Activated T-cell treated with anti-CD3 and anti-CD28 coated beads for 1 hour (primary cell): Measurements from ENCODE around the gene ALDH5A1.
"Not testable (repeated sequence)": the region's sequence is repeated elsewhere in the genome, so short reads cannot be mapped to it uniquely, and the experiment has no call there.

Experiments used
- DNase-seq: peaks from one replicate; pipeline ENCODE4 v3.0.0-alpha.2; 2020; ENCODE audit warnings: low read depth

Gene ALDH5A1

DNA sequence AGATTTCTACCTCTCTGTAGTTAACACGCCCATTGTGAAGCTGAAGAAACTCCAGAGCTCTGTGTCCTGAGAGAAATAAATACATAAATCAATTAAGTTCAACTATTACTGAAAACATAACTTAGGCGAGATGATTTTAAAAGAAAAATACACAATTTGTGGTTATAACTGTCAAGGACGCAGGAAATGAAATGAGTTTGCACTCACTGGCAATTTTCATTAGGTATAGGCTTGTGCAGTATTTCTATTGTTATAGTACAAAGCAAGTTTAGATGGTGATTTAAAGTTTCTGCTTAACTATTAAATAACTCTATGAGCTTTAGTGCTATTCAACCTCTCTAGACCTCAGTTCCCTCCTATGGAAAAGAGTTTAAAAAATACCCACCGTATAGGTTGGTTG is 8.7 kb upstream of the ALDH5A1 start:
- DNase-seq = no peak

DNA sequence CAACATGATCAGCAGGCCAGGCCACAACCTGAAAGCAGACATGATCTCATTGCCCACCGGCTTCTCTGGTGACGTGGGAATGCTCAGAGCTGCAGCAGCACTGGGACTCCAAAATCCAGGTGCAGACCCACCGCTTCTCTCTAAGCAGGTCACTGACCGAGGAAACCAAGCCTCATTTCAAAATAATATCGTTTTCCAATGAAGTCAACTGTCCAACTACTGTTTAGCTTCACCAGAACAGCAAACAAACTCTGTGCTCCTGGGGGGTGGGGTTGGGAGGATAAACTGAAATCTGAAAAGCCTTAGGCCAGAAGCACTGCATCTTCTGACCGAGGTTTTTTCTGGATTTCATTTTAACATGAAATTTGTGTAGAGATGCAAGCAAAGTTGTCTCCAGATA is 5.3 kb upstream of the ALDH5A1 start, which contains the start of gene GPLD1:
Gene GPLD1 (minus strand): TSS at position 109 of the 400 bp plus-strand sequence. CDS start 67 bp downstream, at position 42.
- no peak for DNase-seq

DNA sequence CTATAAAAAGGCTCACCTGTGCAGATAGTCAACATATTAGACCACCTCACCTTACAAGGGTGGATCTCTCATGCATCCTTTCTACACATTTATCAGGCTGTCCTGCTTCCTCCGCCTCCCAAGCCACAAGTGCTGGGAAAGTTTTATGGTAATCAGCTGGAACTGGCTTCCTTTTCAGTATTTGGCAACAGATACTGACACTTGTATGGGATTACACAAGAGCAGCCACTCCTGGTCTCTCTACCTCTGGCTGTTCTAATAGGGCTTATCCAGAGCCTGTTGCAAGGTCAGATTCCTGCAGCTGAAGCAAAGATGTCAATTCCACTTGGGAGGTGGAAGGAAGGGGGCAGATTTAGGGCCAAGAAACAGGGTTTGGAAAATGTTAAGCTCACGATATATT is 4.9 kb upstream of the ALDH5A1 start:
- no peak for DNase-seq

DNA sequence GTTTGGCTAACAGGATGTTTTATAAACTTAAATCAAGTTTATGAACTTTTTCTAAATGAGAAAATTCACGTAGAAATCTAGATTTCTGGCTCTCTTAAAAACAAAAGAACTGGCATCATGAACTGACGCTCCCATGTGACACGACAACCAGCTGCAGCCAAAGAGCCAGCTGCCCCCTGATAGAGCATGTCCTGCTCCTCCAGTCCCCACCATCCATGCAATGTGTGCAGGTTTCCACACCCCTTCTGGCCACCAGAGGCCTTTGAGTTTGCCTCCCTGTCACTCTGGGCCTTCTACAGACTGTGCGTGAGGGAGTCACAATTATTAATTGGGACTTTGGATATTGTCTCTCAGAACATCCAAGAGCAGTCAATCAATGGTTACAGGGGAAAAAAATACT is 3.8 kb upstream of the ALDH5A1 start:
- no peak for DNase-seq

DNA sequence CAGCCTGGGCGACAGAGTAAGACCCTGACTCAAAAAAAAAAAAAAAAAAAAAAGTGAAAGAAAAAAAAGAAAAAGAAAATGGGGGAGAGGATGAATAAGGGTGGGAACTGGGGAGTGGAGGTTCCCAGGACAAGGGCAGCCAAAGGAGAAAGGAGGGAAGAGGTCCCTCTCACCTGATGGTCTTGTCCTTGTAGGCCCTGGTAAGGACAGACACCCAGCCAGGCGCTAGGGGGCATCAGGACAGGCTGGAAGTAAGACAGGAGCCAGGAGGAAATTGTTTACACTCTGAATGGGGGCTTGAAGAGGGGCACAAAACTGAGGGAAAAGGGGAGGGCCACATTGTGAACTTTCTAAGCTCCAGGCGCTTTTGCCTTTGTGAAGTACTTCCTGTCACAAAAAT is 2.3 kb upstream of the ALDH5A1 start:
- DNase-seq = no peak

DNA sequence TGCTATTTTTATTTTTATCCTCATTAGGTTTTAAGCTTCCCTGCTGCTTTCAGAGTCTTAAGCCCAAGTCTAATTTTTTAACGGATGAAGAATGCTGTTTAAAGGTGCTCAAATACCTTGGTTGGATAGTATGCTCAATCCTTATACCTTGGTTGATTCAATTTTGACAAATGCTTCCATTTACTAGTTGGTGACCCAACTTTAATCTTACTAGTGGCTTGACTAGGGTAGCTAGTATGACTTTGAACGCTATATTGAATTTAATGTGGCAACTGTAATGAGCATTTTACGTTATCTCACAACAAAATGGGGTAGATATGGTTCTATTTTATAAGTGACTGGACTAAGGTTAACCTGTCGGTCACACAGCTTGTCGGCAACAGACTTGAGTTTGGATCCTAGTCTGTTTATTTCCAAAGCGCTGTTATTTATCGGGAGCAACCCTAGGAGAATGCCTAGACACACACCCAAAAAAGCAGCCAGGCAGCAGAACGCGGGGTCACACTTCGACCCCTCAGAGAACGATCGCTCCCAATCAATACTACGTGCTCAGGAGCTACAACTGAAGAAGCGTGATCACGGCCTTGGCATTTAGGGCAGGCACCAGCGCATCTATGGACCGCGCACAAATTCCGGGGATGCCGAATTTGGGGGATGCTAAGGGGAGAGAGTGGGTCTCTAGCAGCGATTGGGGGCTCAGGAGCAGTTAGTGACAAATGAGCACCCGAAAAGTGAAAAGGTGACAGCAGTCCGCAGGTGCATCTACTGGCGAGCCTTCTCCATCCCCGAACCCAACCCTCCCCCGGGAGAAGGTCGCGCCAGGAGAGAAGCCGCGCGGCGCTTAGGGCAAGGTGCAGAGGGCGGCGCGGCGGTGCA is 586 bp upstream of the ALDH5A1 start:
- no peak for DNase-seq

DNA sequence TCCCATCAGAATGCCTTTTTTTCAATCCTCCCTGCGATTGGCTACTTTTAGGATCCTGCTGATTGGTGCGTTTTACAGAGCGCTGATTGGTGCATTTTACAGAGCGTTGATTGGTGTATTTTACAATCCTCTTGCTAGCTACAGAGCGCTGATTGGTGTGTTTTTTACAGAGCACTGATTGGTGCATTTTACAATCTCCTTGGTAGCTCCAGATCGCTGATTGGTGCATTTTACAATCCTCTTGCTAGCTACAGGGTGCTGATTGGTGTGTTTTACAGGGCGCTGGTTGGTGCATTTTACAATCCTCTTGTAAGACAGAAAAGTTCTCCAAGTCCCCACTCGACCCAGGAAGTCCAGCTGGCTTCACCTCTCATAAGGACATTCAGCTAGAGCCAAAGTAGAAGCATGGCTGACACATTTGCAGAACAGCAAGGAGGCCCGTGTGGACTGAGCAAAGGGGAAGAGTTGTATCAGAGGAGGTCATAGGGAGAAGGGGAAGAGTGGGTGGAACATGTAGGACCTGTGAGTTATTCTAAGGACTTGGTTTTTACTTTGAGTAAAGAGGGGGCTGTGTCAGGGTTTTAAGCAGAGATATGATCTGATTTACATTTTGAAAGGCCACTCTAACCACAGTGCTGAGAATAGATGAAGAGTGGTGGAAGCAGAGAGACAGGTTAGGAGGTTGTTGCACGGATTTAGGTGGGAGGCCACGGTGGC is 2.6 kb downstream of the ALDH5A1 start:
- no peak for DNase-seq

DNA sequence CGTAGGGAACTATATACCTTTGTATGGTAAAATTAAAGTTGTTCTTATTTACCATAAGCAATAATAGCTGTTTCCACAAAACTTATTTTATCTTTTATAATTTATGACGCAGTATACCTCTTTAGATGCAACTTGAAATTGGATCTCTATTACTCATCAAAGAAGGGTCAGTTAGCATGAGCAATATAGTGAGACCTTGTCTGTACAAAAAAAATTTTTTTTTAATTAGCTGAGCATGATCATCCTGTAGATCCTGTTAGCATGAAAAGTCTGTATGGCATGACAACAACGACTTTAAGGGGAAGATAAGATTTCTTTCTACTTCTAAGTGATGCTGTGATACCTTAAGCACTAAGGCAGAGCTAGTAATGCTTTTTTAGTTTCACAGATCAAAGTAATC is 5.9 kb downstream of the ALDH5A1 start:
- no peak for DNase-seq

DNA sequence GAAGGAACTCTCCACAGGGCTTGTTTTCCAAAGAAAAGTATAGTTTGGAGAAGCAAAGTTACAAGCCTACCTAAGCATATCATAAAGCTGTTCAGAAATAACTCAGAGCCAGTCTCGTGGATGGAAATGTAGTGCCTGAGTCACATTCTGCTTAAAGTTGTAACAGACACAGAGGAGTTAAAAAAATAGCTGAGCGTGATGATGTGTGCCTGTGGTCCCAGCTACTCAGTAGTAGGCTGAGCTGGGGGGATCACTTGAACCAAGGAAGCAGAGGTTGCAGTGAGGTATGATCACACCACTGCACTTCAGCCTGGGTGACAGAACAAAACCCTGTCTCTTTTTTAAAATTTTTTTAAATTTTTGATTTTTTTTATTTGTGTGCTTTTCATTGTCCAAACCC is 6.6 kb downstream of the ALDH5A1 start:
- DNase-seq = no peak

DNA sequence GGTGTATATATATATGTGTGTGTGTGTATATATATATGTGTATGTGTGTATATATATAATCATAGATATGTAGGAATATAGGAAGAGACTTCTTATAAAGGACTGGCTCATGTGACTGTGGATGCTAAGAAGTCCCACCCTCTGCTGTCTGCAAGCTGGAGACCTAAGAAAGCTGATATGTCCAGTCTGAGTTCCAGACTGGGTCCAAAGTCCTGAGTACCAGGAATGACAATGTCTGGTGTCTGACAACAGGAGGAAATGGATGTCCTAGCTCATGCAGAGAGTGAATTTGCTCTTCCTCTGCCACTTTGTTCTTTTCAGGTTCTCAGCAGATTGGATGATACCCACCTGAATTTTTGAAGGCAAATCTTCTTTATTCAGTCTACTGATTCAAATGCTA is 7.1 kb downstream of the ALDH5A1 start:
- no peak for DNase-seq

DNA sequence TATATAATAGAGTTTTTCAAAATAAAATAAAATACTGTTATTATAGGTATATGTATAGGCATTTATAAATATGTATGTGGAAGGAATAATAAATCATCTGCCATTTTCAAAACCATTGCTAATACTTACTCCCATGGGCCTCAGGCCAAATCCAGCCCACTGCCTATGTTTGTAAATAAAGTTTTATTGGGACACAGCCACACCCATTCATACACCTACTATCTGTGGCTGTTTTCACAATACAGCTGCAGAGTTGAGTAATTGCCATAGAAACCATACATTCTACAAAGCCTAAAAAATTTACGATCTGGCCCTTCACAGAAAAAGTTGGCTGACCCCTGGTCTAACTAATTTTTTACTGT is 9.5 kb downstream of the ALDH5A1 start:
- DNase-seq = no peak

DNA sequence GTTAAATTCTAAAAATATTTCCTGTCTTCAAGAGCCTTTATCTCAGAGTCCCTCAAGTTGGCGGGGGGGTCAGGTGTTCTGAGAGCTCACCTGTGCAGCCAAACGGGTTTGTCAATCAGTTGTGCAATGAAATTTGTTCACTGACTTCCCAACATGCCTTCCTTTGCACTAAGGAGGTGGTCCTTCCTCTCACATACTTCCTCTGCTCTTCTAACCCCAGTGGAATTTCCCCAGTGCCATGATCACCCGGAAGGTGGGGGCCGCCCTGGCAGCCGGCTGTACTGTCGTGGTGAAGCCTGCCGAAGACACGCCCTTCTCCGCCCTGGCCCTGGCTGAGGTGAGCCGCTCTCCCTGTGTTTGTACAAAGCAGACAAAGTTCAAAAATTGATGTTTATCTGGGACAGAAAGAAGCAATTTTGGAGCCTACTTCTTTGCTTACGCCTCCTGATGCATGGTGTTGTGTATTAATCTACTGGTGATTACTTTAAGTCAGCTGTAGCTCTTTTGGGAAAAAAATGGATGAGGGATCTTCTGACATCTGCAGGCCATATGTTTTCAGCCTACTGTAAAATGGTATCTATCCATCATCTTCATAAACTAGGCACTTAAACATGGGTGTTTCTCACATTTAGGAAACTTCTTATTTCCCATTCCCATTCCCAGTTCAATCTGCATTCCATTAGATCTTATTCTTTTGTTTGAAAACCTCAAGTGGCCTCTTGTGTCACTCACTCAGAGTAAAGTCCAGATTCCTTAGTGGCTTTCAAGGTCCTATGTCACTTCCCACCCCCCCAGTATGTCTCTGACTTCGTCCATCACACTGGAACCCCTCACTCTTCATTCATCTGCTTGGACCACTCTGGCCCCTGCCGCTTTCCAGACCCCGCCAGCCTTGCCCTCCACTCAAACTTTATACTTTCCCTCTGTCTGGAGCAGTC is 10.1 kb downstream of the ALDH5A1 start:
- no peak for DNase-seq

DNA sequence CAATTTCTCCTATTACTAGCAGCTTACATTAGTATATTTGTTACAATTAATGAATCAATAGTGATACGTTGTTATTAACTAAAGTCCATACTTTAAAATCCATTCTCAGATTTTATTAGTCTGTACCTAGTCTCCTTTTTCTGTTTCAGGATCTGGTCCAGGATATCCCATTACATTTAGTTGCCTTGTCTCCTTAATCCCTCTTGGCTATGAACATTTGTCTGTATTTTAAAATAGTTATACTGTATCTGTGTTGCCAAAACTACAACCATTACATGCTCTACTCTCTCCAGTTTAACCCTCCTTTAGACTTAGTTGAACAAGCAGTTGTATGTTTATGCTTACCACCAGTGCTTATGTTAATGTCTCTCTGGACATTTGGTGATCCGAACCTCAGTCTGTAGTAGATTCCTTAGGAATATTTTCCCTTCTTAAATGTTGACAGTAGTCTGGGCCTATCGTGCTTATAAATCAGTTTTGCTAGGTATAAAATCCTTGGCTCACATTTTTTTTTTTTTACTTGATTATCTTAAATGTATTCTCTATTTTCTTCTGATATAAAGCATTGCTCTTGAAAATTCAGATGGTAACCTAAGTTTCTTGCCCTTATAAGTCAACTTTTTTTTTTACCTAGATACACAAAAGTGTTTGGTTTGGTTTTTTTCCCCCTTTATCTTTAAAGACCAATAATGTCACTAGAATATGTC is 12.2 kb downstream of the ALDH5A1 start:
- DNase-seq = no peak

DNA sequence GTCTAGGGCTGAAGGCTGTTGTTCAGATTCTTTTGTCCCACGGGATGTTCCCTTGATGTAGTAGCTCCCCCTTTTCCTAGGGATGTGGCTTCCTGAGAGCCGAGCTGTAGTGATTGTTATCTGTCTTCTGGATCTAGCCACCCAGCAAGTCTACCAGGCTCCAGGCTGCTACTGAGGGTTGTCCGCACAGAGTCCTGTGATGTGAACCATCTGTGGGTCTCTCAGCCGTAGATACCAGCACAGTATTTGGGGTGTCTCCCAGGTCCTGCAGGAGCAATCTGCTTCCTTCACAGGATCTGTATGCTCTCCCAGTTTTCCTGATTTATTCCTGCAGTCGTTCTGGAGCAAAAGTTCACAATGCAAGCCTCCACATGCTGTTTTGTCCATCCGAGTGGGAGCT is 17.2 kb downstream of the ALDH5A1 start:
- not testable (repeated sequence) for DNase-seq

DNA sequence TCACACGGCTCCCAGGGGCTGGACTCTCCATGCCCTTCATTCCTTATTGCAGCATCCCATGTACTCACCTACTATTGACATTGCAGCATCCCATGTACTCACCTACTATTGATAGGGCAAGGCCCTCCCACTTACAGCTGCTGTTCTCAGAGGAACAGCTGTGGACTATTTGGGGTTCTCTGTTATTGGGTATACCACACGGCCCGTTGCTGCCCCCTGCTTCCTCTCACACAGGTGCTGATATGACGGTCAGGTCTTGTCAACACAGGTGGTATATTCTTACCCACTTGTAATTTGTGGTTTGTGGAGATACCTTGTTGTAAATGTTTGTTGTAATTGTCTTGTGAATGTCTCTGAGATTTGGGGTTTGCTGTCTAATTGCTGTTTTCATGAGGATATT is 18.8 kb downstream of the ALDH5A1 start:
- DNase-seq = no peak

DNA sequence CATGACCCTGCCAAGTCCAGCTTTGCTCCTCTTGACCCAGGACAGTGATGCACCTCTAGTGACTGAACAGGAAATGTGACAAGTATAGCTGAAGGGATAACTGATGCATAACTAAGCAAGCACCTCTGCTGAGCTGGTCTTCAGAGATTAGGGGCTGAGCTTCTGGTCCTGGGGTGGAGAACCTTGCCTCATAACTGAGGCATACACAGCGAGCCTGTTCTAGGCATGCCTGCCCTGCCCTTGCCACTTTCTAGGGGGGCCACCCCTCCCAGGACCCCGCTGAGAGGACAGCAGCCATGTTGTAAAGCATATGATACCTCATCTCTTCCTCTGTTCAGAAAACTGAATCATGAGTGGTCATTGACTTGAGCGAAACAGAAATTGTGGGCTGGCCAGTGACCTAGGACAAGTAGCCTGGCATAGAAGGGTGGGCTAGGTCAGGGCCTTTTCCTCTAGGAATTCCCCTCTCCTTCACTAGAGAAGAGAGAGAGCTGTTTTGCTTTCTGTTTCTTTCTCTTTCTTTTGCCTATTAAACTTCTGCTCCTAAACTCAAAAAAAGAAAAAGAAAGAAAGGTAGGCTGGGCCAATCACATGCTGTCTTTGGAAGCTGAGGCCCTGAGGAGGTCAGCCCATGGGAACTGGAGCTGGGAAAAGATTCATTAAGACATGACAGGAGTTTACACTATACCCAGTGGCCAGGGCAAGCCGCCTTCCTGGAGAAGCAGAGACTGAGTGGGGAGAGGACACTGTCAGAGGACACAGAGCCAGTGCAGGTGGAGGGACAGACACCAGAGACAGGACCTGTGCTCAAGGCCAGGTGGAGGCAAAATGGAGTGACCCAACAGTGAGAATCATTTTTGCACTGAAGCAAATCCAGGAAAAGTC is 23.1 kb downstream of the ALDH5A1 start:
- DNase-seq = no peak

DNA sequence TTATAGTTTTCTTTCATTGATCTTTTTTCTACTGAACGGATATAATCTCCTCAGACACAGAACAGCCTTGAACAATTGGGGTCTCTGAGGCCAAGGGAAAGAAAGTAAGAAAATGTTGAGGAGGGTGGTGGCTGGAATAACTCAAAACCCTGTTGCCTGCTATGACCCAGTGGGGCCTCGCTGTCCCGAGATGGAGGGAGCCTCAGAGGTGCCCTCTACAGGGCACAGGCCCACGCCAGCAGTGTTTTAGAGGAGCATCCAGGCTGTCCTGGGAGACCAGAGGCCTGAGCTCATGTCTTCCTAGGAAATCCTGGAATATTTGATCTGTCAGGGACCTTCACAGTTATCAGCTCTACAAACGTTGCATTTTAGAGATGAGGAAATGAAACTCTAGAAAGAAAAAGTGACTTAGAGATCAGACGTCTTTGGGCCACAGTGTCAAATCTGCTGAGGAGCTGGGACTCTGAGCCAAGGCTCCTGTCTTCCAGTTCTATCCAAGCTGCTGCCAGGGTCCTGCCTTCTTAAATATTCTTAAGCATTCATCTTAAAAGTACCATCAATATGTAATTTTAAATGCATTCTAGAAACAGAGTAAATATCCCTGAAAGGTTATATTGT is 26.3 kb downstream of the ALDH5A1 start:
- DNase-seq = peak; percentile 8

DNA sequence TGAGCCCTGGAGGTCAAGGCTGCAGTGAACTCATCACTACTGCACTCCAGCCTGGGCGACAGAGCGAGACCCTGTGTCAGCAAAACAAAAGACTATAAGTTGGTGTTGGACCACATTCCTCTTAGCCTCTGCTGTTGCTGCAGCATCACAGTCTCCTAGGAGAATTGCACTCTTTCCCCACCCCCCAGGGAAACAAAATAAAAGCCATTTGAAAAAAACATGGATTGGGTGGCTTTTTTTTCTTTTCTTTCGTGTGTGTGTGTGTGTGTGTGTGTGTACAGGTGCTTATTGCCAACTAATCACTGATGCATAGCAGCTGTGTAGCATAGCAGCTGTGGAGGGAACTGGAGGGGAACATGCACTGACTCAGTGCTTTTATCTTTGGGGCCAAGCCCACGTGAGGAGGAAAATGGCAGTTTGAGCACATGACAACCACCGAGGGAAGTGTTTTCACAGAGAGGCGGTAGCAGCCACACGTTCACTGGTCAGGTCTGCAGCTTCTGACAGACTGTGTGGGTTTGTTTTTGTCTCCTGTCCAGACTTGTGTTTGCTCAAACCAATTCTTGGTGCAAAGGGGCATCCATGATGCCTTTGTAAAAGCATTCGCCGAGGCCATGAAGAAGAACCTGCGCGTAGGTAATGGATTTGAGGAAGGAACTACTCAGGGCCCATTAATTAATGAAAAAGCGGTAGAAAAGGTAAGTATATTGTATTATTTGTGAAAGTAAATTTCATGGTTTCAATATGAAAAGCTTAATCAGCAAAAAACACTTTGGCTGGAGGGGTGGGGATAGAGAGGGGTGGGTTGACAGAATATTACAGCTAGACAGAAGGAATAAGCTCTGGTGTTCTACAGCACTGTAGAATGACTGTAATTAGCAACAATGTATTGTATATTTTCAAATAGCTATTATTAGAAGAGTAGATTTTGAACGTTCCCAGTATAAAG is 27.7 kb downstream of the ALDH5A1 start:
- DNase-seq = no peak

DNA sequence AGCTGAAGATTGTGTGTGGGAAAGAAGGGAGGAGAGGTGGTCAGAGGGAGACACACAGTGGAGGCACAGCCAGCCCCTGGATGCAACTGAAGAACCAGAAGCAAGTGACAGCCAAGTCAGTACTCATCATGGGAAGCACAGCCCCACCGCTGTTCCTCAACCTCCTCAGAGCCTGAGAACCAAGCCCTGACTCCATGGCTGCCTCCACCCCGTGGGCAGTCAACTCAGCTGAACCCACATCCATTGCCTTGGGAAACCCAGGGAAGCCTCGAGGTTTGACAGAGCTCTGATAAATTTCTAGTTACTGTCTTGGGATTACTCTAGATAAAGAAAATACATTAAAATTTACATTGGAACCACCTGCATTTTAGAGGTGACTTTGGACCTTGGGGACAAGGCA is 29.6 kb downstream of the ALDH5A1 start:
- no peak for DNase-seq
